GM21786 (cell line): ENCODE measurements around the gene DUSP16.
"Not testable (repeated sequence)": the region's sequence is repeated elsewhere in the genome, so short reads cannot be mapped to it uniquely, and the experiment has no call there.

Experiments used
- ATAC-seq: cut with Tn5 transposase; IDR thresholded peaks from one replicate; pipeline ENCODE4 v1.9.1; 2021; ENCODE audit not compliant: unreplicated experiment

The DUSP16 gene

DNA sequence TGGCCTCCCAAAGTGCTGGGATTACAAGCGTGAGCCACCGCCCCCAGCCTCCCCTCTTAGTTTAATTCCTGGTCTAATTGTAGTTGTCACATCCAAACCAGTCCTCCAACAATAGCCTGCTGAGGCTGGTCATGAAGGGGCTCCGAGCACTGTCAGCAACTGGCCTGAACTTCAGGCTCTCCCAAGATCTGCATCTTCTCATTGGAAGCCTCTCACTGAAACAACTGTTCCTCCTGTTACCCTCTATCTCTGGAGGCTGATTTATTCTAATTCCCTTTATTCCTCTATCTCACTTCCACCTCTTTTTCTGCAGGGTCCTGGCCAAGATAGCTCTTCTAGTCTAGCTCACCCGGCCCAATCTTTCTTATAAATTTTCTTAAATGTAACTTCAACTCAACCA lies 89.4 kb downstream of the DUSP16 start:
- ATAC-seq, result no peak

DNA sequence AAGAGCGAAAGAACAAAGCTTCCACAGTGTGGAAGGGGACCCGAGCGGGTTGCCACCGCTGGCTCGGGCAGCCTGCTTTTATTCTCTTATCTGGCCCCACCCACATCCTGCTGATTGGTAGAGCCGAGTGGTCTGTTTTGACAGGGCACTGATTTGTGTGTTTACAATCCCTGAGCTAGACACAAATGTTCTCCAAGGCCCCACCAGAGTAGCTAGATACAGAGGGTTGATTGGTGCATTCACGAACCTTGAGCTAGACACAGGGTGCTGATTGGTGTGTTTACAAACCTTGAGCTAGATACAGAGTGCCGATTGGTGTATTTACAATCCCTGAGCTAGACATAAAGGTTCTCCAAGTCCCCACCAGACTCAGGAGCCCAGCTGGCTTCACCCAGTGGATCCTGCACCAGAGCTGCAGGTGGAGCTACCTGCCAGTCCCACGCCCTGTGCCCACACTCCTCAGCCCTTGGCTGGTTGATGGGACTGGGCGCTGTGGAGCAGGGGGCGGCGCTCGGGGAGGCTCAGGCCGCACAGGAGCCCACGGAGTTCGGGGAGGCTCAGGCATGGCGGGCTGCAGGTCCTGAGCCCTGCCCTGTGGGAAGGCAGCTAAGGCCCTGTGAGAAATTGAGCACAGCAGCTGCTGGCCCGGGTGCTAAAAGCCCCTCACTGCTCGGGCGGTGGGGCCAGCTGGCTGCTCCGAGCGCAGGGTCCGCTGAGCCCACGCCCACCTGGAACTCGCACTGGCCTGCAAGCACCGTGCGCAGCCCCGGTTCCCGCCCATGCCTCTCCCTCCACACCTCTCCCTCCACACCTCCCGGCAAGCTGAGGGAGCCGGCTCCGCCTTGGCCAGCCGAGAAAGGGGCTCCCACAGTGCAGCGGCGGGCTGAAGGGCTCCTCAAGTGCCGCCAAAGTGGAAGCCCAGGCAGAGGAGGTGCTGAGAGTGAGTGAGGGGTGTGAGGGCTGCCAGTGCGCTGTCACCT lies 90.4 kb downstream of the DUSP16 start:
- ATAC-seq, result not testable (repeated sequence)

DNA sequence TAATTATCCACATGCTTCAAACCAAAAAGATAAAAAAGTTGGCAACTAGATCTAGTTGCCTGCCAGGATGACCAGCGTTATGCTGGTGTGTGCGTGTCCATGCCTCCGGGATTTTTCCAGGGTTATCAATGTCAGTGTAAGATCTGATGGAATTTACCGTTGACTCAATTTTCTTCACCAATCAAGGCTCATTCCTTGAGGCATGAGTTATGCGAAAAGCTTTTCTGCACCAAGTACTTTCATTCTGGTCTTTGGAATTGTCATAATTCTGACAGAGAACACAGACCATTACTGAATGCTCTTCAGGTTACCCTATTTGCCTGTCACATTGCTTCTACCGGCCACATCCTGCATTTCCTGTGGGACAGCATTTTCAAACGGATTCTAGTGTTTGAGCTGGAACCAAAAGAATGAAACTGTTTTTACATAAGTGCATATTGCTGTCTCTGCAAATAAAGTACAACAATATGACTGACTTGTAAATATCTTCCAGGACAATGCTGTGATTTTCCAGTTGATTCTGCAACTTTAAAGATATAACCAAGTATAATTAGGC lies 91.8 kb downstream of the DUSP16 start:
- ATAC-seq, result no peak

DNA sequence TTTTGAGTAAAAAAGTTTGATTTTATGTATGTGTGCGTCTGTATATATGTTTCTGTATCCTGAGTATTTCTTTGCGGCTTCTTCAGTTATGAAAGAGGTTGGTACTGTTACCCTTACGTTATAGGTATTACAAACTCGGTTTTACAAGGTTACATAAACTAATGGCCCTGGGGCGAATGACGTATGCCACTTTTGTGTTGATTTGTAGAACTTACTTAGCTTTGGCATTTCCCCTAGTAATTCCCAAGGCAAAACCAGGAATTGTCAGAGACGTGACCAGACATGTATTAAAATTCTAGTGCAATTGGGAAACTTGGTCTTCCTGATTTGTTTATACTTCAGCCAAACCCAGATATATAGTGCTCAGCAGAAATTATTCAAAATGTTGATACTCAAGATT lies 93.3 kb downstream of the DUSP16 start:
- no peak for ATAC-seq

DNA sequence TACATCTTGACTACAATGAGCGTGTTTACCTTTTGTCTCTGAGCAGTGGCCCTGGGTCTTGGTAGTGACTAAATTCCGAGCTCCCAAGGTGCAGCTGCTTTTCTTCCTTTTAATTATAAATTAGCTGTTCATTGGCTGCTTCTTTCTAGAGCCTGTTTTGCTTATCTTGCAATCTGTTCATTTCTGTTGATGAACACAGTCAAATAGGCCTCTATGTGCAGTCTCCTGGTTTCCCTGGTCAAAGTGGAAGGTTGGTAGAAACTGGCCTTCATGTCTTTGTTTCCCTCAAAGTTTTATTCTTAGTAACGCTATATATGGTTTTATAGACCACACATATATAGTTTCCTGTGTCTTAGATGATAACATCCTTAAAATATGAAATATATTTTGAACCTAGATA lies 94.1 kb downstream of the DUSP16 start:
- no peak for ATAC-seq

DNA sequence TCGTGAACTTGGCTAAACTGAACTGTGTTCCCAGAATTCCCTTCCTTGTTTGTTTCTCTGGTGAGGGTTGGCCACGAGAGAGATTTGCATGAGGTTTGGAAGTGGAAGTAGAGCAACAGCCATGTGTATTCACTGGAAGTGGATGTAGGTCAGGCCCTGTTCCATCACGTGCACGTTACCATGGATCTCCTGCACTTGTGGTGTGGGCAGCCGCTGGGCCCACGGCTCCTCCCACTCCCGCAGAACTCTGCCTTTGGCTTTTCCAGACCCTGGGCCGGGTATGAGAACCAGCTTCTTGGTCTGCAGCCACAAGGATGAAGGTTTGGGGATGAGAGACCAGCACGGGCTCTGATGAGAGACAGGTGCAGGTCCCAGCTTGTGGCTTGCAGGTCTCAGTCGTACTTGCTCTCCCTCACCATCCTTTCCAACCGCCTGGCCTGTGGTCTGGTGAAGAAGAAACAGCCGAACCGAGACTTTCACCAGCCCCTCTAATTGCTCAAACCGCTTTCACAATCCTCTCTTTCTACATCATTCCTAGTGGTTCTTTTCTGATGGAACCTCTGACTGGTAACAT lies 94.9 kb downstream of the DUSP16 start:
- ATAC-seq, result no peak

DNA sequence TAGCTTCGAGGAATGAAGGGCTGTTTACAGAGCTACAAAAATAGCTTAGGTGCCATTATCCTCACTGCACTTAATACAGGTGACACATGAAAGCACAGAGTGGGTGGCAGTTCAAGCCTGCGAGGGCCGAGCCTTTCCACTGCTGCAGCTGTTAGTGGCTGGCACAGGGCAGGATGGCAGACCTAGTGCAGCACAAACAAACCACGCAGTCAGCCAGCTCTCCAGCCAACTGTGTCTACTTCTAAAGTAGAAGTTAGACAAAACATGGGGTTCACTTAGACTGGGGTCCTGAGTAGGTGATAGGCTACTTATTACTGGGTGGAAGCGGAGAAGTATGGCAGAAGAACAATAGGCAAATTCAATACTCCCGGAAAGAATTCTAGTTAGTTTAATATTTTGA lies 95.4 kb downstream of the DUSP16 start:
- no peak for ATAC-seq

DNA sequence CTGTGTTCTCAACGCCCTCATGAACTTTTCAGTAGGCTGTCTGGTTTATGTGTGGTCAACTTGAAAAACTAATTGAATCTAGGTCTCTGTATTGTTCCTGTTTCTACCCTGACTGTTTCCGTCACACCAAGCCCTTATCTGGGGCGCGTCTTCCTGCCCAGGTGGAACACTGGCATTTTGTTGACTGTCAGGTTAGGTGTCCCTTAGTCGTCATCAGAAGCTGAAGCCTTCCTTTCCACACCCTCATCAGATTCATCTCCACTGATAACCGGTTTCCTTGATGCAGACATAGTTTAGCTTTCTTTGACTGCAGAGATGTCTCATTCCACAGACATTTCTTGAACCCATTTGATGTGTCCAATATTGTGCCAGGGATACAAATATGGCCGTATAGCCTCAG lies 96.5 kb downstream of the DUSP16 start:
- ATAC-seq, result no peak

DNA sequence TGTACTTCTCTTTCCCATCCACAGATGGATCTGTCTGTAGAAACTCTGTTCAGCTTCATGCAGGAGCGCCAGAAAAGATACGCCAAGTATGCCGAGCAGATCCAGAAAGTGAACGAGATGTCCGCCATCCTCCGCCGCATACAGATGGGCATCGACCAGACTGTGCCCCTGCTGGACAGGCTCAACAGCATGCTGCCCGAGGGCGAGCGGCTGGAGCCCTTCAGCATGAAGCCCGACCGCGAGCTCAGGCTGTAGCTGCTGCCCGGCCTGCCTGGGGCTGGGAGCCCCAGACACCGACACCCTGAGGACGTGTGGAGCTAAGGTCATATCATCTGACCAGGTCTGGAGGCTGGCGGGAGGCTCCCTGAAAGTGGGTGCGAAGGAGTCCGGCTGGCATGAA lies 97.1 kb downstream of the DUSP16 start:
- ATAC-seq, result no peak

DNA sequence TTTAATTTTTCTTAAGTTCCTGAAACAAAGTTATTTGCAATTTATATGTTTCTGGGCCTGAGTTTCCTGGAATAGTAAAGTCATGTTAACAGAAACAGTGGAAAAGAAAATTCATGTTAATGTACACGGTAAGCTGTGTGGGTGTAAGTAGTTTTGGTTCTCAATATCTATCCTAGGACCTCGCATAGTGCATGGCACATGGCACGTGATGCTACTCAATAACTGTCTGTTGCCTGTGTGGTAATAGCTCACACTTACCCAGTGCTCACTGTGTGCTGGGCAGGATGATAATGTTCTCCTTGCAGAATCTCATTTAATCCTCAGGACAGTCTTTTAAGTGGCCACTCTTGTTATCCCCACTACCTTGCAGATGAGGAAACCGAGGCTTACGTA lies 100.7 kb downstream of the DUSP16 start:
- no peak for ATAC-seq

DNA sequence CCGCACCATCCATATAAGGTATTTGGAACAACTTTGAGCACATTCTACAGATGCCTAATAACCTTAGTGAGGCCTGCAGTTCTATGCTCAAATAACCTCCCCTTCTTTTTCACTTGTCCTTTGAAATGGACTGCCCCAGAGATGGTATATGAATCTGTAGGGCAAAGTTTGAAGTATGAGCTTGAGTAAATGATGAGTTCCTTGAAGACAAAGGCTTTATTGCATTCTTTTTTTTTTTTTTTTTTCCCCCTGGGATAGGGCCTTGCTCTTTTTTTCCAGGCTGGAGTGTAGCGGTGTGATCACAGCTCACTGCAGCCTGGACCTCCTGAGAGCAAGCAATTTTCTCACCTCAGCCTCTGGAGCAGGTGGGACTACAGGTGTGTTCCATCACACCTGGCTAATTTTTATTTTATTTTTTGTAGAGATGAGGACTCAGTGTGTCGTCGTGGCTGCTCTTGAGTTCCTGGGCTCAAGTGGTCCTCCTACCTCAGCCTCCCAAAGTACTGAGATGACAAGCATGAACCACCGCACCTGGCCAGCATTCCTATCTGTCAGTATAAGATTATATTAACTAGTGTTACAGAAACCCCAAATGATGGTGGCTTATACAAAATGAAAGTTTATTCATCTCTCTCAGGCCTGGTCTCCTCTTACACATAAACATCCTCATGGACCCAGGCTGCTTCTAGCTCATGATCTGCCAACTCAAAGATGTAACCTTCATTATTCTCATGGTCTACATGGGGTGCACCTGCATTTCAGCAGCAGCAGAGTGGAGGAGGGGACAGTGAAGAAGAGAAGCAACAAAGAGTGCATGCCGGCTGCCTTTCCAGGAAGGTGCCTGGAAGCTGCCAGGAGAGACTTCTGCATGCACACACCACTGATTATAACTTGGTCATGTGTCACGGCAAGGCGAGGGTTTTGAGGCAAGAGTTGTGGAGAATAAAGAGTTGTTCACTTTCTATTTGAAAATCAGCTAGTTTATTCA lies 101.4 kb downstream of the DUSP16 start:
- no peak for ATAC-seq

DNA sequence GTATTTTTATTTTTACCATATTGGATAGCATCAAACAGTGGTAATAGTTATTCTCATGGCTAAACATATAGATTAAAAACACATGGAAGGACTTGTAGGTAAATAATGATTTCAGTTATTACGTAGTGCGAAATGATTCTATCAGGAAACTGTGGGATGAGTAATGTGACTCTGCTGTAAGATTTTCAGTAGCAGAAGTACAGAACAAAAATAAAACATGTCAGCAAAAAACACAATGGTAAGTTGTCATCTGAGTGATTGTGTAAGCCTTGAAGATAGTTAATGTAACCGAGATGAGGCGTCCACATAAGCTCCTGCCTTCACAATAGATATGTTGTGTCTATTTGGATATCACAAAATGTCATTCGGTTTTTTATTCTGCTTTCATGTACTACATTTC lies 106.0 kb downstream of the DUSP16 start:
- no peak for ATAC-seq

DNA sequence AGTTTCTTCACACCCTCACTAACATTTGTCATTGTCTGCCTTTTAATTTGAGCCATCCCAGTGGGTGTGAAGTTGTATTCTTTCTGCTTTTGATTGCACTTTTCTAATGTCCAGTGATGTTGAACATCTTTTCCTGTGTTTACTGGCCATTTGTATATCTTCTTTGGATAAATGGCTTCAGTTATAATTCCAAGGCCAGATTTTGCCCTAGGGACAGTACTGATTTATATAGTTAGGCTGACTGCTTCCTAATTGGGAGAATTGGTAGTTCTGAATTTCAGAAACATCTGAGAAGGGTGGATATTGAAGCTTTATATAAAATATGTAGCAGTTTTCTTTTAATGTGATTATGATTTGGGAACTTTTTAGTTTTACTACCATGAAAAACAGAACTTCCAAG lies 108.3 kb downstream of the DUSP16 start:
- ATAC-seq, result no peak

DNA sequence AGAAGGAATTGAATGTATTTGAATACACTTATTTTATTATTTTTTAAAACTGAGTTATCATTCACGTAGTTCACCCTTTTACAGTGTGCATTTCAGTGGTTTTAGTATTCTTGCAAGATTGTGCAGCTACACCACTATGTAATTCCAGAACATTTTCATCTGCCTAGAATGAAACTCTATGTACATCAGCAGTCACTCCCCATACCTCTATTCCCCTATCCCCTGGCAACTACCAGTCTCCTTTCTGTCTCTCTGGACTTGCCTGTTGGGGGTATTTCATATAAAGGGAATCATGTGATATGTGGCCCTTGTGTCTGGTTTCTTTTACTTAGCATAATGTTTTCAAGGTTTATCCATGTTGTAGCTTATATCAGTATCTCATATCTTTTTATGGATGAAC lies 109.0 kb downstream of the DUSP16 start:
- no peak for ATAC-seq

DNA sequence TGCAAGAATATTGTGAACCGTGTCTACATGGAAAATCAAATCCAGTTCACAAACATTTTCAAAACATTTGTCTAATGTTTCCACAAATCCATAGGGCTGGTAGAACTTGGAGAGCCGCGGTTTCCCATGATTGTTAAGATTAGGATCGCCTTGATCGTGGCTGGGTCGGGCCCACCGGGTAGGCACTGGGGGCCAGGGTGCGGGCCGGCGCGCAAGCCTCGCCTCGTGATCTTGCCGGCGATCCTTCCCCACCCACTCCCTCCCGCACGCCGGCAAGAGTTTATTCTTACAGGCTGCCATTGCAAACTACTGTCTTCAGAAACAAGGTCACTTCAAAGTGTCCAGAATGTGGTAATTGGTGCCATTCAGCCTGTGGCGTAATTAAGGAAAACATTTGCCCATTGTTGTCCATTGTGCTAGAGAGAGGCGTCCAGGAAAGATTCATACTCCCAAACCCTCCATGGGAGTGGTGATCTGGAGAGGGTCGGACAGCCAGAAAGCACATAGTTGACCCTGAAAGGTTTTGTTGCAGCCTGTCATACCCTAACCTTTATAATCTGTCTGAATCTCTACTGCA lies 110.2 kb downstream of the DUSP16 start:
- no peak for ATAC-seq

DNA sequence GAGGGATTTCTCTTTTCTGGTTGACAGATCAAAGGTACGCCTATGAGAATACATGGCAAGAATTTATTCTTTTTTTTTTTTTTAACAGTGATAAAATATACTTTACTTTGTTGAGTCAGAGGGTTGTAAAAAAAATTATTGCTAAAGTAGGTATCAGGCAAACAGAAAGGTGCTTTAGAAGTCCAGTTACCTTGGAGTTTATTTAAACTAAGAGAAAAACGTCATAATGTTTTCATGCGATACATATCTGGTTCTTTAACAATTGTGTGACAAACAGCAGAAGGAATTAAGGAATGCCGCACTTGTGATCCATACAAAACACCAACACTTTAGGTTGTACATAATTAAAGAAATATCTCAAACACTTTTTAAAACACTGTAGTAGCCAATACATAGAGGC lies 111.6 kb downstream of the DUSP16 start:
- no peak for ATAC-seq

DNA sequence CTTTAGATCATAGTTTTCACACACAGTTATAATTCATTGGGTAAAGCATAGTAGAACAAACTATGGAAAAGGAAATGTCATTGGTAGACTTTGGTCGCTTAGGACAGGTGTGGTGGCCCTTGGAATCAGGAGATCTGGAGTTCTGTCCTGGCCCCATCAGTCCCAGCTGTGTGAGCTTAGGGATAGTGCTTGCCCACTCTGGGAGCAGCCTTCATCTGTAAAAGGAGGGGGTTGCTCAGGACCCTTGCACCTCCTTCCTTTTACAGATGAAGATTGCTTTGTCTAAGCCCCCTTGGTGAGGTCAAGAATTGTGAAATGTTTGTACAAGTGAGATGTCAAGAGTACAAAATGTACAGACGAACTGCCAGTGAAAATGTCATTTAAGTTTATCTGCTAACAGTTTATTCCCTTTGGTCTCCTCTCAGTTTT lies 112.6 kb downstream of the DUSP16 start:
- no peak for ATAC-seq

DNA sequence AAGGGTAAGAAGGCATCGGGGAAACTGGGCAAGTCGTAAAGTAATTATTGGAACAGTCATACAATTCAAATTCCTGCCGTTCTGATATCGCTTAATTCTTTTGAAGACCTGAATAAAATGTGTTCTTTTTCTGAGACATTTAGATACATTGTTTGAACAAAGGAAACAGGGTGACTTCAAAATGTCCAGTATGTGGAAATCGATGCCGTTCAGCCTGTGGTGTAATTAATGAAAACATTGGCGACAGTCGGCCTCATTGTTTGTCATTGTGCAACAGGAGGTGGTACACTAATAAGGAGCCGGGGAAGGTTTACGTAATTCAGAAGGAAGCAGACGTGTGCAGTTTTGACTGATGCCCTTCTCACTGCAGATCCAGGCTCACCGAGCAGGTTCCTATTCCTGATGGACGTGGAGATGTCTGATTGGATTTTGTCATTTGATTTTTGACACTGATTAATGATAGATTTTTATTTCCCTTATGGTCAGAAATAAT lies 113.1 kb downstream of the DUSP16 start:
- no peak for ATAC-seq

DNA sequence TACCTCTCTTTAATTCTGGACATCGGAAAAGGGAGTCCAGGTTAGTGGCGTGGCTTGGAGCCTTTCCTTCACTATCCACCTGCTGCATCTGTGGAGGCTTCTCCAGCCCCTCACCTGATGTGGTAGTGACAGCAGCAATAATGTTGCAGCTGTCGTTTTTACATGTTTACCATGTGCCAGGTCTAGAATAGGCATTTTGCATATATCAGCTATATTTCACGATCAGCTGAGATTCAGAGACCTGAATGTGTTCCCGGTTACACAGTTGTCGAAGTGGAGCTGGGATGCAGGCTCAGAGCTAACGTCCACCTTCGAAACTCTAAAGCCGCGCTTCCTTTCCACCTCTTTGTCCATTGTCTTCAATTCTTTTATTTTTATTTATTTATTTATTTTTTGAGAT lies 114.8 kb downstream of the DUSP16 start:
- no peak for ATAC-seq

DNA sequence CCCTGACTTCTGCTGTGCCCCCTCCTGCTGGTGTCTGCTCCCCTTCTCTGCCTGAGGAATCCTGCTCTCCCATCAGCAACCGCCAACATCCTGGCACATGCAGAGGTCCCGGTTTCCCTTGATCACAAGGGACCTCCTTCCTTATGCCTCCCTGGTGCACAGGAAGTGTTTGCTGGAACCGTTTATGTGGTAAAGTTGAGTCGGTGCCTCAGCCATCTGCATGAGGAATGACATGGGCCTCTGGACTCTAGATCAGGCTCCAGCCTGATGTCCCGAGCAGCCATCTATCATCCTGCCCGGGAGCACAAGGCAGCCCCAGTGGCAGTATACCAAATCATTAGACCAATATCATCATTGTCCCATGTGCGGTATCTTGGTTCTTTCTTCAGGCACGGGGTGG lies 115.4 kb downstream of the DUSP16 start:
- no peak for ATAC-seq

DNA sequence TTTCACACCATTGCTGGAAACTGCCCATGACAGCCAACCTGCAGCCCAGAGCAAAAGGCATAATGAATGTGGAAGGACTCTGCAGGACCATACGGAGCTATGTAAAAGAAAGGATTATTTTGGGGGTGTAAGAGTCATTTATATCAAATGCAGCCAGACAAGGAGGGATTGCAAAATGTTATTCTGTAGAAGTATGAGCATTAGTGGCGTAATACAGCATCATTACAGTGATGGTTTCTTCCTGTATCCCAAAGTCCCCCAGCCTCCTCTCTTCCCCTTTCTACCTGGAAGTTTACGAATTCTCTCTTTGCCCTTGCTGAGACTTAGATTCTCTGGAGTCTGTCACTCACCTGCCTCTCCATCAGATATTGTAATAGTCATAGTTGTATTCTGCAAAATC lies 115.9 kb downstream of the DUSP16 start:
- ATAC-seq, result no peak
